Measurements from ENCODE around the gene OGFOD2.

OGFOD2 gene

GRCh38 chr12:122989225-122989839 is 14.3 kb downstream of the OGFOD2 start:
- no peak for DNase-seq

- no peak for DNase-seq
Measured at GRCh38 chr12:122989874-122990419, 14.9 kb downstream of the OGFOD2 start.

- DNase-seq, result no peak
Measured at GRCh38 chr12:122990561-122990960, 15.5 kb downstream of the OGFOD2 start.

GRCh38 chr12:122990961-122991622 is 16.0 kb downstream of the OGFOD2 start:
- no peak for DNase-seq

GRCh38 chr12:122991623-122992275 is 16.7 kb downstream of the OGFOD2 start:
- no peak for DNase-seq

DNA sequence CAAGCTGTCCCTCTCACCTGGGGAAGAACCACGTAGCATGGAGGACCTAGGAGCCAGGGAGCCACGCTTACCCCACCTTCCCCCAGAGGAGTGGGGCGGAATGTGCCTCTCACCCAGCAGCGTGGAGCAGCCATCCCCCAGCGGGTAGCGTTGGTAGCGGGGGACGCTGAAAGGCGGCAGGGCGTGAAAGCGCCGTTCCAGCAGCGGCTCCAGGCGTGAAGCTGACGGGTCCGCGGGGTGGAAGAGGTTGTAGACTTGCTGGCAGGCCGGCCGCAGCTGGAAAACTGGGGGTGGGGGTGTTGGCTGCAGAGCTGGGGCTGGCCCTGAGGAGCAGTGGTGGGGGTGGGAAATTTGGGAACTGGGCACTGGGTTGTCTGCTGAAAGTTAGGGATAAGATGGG is 17.3 kb downstream of the OGFOD2 start:
- DNase-seq, result no peak

DNA sequence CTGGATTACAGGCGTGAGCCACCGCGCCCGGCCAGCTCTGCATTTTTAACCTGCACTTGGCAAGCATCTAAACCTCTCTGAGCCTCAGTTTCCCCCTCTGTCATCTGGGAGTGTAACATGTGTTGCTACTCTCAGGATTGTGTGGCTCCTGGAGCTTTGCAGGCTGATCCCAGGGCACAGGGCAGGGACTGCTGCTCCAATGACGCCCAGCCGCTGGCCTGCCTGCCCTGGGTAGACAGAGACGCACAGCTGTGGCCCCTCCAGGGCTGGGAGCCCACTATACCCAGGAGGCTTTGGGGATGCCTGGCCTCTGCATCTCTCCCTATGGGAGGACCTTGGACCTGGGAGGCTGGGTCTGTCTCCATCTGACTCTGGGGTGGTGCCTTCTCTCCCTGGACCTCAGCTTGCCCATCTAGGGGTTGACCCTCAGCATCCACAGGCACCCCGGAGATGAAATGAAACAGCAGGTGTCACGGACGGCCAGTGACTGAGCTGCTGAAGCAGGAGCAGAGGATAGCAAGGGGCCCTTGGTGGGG is 19.2 kb downstream of the OGFOD2 start:
- DNase-seq, result no peak

GRCh38 chr12:122994781-122995502 is 19.9 kb downstream of the OGFOD2 start:
- DNase-seq, result no peak

GRCh38 chr12:122995503-122996187 is 20.6 kb downstream of the OGFOD2 start:
- DNase-seq, result no peak

- no peak for DNase-seq
Measured at GRCh38 chr12:122996188-122996601, 21.2 kb downstream of the OGFOD2 start.

DNA sequence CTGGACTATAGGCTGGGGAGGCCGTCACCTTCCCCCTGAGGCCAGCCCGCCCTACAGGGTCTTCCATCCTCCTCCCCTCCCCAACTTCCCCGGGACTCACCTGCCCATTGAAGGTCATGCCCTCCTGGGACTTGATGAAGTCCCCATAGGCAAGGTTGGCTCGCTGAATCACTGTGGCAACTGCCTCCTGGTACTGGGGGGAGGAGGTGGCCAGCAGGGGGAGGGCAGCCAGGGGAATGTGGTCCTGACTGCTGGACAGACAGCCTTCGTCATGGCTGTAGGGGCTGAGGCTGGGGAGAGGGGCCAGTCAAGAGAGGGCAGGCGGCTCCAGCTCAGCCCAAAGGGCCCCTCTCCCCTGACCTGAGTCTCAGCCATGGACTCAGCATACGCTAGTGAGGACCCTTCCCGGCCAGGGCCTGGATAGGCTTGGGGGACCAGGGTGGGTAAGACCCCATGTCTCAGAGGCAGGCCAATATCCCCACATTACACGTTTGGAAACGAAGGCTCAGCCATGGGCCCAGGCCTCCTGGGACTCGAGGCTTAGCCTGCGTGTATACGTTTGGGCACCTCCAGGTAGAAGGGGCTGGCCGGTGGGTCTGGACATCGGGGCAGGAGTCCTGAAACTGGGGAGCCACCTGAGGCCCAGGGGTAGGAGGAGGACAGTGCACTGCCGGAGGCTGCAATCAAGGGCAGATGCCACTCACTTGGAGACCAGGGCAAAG is 21.7 kb downstream of the OGFOD2 start:
- DNase-seq, result no peak

- DNase-seq, result no peak
Measured at GRCh38 chr12:122997343-122998250, 22.6 kb downstream of the OGFOD2 start.

DNA sequence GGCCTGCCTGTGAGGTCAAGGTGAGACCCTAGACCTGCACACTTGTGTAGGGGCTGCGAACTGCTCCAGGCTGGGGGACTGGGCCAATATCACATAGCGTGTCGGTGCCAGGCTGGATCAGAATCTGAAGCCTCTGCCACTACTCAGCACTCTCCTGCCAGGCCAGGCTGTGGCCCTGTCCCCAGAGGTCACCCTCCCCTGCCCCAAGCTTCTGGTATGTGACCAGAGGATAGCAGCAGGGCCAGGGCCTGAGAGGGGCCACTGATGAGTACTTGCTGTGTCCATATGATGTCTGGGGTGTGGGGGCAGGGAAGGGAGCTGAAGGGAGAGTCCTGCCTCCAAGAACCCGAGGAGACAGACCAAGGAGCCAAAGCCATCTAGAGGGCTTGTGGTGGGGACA is 23.3 kb downstream of the OGFOD2 start:
- DNase-seq, result no peak

GRCh38 chr12:122999196-122999946 is 24.3 kb downstream of the OGFOD2 start:
- DNase-seq, result no peak

- DNase-seq, result no peak
Measured at GRCh38 chr12:122999986-123000420, 25.0 kb downstream of the OGFOD2 start.

DNA sequence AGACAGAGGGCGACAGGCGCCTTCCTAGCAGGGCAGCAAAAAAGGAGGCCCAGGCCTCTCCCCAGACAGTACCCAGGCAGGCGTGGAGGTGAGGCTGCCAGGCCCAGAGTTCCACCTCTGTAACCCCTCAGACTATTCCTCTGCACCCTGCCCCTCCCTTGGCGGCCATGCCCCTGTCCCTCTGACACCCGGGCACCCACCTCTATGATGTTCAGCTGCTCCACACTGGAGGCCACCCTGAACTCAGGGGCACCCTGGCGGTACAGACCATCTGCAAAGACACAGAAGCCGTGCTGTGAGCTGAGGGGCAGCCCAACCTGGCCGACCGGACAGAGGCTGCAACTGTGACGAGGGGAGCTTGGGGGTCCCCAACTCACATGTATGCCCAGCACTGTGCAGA is 25.5 kb downstream of the OGFOD2 start:
- no peak for DNase-seq

DNA sequence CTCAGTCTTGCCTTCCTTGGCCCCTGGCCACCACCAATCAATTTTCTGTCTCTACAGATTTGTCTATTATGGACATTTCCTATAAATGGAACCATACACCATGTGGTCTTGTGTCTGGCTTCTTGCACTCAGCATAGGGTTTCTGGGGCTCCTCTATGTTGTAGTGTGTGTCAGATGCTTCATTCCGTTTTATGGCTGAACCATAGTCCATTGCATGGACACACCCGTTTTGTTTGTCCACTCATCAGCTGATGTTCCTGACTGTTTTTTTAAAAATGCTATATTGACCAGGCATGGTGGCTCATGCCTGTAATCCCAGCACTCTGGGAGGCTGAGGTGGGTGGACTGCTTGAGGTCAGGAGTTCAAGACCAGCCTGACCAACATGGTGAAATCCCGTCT is 26.4 kb downstream of the OGFOD2 start:
- DNase-seq, result no peak

GRCh38 chr12:123003257-123003656 is 28.2 kb downstream of the OGFOD2 start:
- DNase-seq, result no peak

DNA sequence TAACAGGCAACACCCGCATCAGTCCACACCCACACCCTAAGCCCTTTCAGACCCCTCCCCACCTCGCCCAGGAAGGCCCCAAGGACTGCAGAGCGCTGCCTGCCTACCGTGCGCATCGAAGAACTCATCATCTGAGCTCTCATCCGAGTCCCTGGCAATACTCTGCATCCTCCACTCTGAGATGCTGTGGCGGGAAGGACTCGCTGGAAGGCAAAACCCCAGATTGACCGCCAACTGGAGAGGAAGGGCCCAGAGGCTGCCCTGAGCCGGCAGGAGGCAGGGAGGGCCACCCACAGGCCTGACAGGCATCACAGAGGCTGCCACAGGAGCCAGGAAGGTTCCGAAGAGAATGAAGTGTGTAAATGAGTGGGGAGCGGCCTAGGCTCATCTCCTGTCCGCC is 29.2 kb downstream of the OGFOD2 start:
- no peak for DNase-seq

GRCh38 chr12:123005081-123005626 is 30.1 kb downstream of the OGFOD2 start:
- no peak for DNase-seq
